GM12892 (cell line): ENCODE measurements around the gene HDGFL2.

Source experiments
- POLR2A ChIP-seq: IDR thresholded peaks from 2 replicates; pipeline ENCODE4 v1.6.1; 2011; ENCODE audit warnings: low read depth, low read length, control low read depth
- POLR2AphosphoS5 ChIP-seq: IDR thresholded peaks from 2 replicates; pipeline ENCODE4 v1.6.1; 2011; ENCODE audit warnings: low read depth, low read length, control low read depth
- TAF1 ChIP-seq: IDR thresholded peaks from 2 replicates; pipeline ENCODE4 v1.6.1; 2011; ENCODE audit warnings: low read depth, mild to moderate bottlenecking, control low read depth, low read length, borderline replicate concordance

GRCh38 chr19:4429256-4429655 is 42.8 kb upstream of the HDGFL2 start:
- TF ChIP-seq POLR2A (no peak), POLR2AphosphoS5 (no peak), TAF1 (no peak)
